Embryonic facial prominence (tissue), 1 donor: ENCODE data around the gene PDCD1.

Source experiments
- DNase-seq: peaks from one replicate; pipeline ENCODE4 v3.0.0-alpha.2; 2016; ENCODE audit errors: extremely low spot score

Gene PDCD1

DNA sequence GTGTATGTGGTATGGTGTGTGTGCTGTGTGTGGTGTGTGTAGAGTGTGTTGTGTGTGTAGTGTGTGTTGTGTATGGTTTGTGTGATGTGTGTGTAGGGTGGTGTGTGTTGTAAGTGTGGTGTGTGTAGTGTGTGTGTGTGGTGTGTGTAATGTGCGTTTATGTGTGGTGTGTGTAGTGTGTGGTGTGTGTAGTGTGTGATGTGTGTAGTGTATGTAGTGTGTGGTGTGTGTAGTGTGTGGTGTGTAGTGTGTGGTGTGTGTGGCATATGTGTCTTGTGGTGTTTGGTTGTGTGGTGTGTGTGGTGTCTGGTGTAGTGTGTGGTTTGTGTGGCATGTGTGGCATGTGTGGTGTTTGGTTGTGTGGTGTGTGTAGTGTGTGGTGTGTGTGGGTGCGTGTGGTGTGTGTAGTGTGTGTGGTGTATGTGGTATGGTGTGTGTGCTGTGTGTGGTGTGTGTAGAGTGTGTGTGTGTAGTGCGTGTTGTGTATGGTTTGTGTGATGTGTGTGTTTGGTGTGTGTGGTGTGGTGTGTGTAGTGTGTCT, 6.8 kb upstream of the PDCD1 start:
- no peak for DNase-seq

DNA sequence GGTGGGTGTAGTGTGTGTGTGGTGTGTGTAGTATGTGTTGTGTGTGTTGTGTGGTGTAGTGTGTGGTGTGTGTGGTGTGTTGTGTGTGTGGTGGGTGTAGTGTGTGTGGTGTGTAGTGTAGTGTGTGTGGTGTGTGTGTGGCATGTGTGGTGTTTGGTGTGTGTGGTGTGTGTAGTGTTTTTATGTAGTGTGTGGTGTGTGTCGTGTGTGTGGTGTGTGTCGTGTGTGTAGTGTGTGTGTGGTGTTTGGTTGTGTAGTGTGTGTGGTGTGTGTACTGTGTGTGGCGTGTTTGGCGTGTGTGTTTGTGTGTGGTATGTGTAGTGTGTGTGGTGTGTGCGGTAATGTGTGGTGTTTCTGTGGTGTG, 6.1 kb upstream of the PDCD1 start:
- no peak for DNase-seq

DNA sequence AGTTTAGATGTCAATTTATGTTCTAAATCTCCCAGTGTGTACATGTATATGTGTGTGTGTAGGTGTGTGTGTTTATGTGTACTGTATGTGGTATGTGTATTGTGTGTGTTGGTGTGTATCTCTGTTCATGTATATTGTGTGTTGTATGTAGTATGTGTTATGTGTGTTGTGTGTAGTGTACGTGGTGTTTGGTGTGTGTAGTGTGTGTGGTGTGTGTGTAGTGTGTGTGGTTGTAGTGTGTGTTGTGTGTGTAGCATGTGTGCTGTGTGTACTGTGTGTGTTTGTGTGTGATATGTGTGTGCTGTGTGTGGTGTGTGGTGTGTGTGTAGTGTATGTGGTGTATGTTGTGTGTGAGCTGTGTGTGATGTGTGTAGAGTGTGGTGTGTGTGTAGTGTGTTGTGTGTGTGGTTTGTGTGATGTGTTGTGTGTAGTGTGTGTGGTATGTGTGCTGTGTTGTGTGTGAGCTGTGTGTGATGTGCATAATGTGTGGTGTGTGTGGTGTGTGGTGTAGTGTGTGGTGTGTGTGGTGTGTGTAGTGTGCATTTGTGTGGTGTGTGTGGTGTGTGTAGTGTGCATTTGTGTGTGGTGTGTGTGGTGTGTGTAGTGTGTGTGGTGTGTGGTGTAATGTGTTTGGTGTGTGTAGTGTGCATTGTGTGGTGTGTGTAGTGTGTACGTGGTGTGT, 5.6 kb upstream of the PDCD1 start:
- no peak for DNase-seq

DNA sequence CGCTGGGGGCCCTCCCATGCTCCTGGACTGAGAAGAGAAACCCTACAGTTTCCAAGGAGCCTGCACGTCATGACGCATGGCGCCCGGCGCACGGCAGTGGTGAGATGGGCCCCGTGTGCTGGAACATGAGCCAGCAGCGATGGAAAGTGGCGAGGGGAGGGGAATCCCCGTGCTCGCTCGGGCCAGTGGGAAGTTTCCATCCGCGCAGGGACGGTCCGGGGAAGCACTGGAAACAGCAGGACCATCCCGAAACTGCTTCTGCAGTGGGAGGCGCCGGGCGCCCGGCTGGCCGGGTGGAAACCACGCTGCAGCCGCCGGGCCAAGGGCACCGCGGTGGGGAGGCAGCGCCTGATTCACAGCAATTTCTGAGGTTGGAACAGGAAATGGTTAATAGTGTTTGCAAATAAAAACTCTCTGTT, 4.9 kb upstream of the PDCD1 start:
- no peak for DNase-seq

DNA sequence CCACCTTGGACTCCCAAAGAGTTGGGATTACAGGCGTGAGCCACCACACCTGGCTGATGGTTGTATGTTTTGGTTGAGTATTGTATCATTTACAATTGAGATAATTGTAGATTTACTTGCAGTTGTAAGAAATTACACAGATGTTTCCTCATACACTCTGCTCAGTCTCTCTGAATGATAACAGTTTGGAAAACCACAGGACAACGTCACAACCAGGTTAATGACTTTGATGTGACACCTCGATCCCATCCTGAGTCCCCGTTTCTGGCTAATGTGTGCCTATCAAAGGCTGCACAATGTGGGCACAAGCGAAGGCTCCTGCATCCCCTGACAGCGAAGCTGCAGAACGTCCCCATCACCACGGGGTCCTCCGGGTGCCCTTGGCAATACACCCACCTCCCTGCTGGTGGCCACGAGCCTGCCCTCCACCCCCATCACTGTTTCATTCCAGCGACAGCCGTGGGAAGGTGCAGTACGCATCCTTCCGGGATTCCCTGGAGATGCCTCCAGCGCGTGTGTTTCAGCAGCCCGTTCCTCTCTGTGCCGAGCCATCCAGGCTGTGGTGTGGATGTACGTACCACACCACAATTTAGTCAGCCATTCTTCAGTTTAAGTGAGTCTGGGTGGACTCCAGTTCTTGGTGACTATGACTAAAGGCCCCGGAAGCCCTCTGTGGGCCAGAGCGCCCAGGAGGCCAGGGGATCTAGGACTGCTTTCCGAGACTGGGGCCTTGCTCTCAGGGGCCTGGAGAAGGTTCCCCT, 4.3 kb upstream of the PDCD1 start:
- no peak for DNase-seq

- DNase-seq = no peak
These were observed 3.4 kb upstream of the PDCD1 start for GRCh38 chr2:241862093-241862492.

GRCh38 chr2:241861264-241861663, 2.6 kb upstream of the PDCD1 start:
- DNase-seq = no peak

- no peak for DNase-seq
These were observed 1.7 kb upstream of the PDCD1 start for GRCh38 chr2:241860184-241861078.

GRCh38 chr2:241859436-241860183, 916 bp upstream of the PDCD1 start:
- no peak for DNase-seq

DNA sequence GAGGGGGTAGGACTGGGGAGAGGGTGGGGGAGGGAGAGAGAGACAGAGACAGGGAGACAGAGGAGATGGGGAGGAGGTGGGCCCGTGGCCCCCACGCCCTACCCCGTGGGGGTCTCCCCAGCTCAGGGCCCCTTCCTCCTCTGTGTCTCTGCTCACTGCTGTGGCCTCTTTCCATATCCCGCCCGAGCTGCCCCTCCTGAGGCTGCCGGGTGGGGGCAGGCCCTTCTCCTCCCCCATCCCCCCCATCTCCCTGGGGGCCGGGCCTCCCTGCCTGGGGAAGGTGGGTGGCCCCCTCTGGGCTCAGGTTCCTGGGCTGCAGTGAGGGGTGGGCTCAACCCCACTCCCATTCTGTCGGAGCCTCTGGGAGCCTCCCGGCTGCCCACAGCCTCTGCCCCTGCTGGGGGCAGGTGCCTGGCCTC, 332 bp upstream of the PDCD1 start:
- DNase-seq = no peak

DNA sequence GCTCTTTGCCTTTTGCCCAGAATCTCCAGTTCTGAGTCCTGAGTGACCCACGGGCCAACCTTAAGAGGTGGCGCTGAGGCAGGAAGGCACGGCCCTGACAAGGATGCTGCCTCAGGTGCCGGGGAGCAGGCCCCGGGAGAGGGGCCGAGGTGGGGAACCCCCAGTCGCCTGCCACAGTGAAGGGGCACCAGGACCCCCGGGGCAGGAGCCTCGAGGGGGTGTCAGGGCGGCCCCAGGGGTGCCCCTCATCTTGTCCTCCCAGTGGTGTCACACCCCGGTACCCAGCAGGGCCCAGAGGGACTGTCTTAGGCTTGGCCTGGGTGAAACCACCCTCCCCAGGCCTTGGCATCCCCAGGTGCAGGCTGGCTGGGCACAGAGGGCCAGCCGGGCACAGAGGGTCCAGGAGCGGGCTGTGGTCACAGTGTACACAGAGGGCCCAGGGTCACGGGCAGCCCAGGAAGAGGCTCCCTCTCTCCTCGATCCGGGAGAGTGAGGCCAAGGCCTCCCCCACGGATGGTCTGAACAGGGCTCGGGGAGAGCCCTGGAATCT, 1.0 kb downstream of the PDCD1 start:
- no peak for DNase-seq

- DNase-seq = no peak
These were observed 1.6 kb downstream of the PDCD1 start for GRCh38 chr2:241857041-241857541.

DNA sequence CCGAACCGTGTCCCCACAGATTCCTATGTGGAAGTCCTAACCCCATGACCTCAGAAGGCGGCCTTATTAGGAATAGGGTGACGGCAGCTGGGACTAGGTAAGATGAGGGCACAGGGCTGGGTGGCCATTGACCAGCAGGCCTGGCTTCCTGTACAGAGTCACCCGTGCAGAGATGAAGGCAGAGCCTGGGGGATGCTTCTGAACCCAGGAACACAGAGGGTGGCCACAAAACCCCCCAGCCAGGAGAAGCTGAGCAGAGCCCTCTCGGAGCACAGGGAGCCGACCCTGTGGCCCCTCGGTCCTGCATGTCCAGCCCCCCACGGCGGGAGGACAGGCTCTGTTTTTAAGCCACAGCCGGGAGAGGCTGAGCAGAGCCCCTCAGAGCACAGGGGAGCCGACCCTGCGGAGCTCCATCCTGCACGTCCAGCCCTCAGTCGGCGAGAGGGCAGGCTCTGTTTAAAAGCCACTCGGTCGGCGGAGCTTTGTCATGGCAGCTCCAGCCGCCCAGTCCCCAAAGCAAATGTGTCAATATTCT, 2.7 kb downstream of the PDCD1 start:
- no peak for DNase-seq

DNA sequence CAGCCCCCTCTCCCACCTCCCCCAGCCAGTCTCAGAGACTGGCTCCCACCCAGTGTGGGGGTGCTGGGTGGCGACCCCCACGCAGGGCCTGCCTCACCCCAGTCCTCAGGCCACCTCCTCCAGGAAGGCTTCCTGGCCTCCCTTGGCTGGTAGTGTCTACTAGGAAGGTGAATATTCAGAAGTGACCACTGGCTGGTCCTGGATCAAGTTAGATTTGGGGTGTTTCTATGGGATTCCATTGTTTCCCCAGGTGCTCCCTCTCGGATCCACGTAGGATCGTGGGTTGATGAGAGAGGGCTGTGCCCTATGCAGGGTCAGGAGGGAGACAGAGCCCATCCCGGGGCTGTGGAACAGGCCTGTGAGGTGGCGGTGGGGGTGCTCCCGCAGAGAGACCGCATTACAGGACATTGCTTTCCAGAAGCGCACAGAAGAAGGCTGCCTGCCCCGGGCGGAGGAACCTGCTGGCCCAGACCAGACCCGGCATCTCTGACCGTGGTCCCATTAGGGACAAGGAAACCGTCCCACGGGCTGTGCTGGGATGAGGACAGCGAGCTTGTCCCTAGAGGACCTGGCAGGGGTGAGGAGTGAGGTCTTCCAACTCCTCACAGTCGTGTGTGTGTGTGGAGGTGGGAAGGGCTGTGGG, 3.3 kb downstream of the PDCD1 start:
- no peak for DNase-seq

GRCh38 chr2:241854342-241855244, 4.1 kb downstream of the PDCD1 start:
- DNase-seq = no peak

DNA sequence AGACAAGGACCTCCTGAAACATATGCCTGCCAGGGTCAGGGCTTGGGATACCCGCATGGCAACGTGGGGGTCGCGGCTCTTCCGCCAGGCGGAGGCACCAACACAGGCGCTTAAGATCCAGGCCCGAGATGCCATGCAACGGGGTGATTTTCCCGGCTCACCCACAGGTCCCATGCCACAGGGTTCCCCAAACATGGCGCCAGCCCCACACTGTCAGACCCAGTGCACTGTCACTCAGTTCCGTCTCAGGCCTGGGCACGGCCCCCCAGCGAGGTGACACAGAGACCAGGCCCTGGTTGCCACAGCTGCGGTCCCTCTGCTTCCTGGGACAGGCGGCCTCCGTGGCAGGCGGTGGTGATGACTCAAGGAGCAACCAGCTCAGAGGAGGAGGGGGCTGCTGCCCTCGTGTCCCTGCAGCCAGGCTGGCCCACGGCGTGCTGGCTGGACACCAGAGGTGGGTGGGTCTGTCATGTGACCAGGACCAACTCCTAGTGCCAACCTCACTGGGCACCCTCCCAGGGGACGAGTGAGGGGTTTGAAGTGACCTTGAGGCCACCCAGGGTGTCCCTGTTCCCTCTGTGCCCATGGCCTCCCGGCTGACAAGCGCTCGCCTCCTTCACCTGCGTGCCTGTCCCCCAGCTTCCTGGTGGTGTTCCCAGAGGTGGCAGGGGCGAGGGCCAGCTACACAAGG, 4.9 kb downstream of the PDCD1 start:
- no peak for DNase-seq

DNA sequence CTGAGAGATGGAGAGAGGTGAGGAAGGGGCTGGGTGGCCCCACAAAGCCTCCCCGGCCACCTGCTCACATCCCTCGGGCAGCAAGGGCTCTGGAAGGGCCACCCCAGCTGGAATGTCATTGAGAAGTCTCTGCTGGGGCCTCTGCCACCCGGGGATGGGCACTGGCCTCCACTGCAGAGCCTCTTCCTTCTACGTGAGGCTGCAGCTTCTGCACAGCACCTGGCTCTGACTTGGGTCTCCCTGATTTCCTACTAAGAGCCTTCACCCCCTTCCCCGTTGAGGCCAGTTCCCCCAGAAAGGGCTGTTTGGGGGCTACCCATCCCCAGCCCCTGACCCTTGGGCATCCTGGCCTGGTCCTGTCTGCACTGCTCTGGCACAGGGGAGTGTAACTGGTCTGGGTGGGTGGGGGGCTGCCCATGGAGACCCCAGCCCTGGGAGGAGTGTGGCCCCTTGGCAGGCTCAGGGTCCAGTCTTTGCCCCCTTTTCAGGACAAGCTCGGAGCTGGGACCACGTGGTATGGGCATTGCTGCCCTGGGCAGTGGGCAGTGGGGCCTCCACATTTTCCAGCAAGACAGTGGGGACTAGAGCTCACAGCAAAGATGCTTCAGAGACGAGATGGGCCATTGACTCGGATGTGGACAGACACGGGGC, 5.6 kb downstream of the PDCD1 start:
- DNase-seq = no peak
